Measurements from ENCODE around the gene SPRR2G. TPM values are rescaled to one million over a fixed set of nuclear protein-coding genes. Genes with fewer than 3 reads are reported as not detected.
"Not testable (repeated sequence)": the region's sequence is repeated elsewhere in the genome, so short reads cannot be mapped to it uniquely, and the experiment has no call there.

The SPRR2G gene
- total RNA-seq, 3 donors from 2014 or later (not counting 1 experiment from before 2014, with no cell fraction given) = not detected

- intact Hi-C loops (cut with micrococcal nuclease) = no loop called here
- H3K9me3 Mint-ChIP-seq = no peaks in the 10 kb centered on the region
- no peak overlapping the region for H3K27ac ChIP-seq (ENCODE audit: low read length)
- peaks cover 6% of the 10 kb centered on the region for H3K27me3 ChIP-seq (ENCODE audit: control insufficient read depth, insufficient read depth, low read length)
- H3K4me1 ChIP-seq (ENCODE audit: control insufficient read depth, insufficient read depth, low read length) = no peaks in the 10 kb centered on the region
- H3K36me3 Mint-ChIP-seq = no peaks in the 10 kb centered on the region
- DNase-seq (no peak), ATAC-seq (no peak)
- H3K27ac Mint-ChIP-seq = no peak overlapping the region
- H3K36me3 ChIP-seq (ENCODE audit: control insufficient read depth, insufficient read depth, low read length) = no peaks in the 10 kb centered on the region
- WGBS (ENCODE audit: insufficient coverage) = 100% methylated on average over 3 of the region's 3 CpGs
- H3K9me3 ChIP-seq (ENCODE audit: control insufficient read depth, insufficient read depth, low read length) = no peaks in the 10 kb centered on the region
- peaks cover 29 to 60% of the 10 kb centered on the region in 2 donors for H3K27me3 Mint-ChIP-seq (ENCODE audit: low read depth in 2 of 2)
- no peak overlapping the region for H3K4me3 ChIP-seq (ENCODE audit: low read length)
- no peaks in the 10 kb centered on the region for H3K4me1 Mint-ChIP-seq
- TF ChIP-seq, protein P1, sequence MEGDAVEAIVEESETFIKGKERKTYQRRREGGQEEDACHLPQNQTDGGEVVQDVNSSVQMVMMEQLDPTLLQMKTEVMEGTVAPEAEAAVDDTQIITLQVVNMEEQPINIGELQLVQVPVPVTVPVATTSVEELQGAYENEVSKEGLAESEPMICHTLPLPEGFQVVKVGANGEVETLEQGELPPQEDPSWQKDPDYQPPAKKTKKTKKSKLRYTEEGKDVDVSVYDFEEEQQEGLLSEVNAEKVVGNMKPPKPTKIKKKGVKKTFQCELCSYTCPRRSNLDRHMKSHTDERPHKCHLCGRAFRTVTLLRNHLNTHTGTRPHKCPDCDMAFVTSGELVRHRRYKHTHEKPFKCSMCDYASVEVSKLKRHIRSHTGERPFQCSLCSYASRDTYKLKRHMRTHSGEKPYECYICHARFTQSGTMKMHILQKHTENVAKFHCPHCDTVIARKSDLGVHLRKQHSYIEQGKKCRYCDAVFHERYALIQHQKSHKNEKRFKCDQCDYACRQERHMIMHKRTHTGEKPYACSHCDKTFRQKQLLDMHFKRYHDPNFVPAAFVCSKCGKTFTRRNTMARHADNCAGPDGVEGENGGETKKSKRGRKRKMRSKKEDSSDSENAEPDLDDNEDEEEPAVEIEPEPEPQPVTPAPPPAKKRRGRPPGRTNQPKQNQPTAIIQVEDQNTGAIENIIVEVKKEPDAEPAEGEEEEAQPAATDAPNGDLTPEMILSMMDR (IDR thresholded peaks at IDR 0.05) = no peak
- no peak overlapping the region for H3K4me3 Mint-ChIP-seq
Observed at GRCh38 chr1:153141377-153141776, 9.3 kb downstream of the SPRR2G start.

- 61% methylated on average over 3 of the region's 3 CpGs for WGBS (ENCODE audit: insufficient coverage)
Observed at GRCh38 chr1:153140484-153140883, 10.2 kb downstream of the SPRR2G start.

GRCh38 chr1:153133743-153134142, 16.9 kb downstream of the SPRR2G start:
- H3K4me3 ChIP-seq (ENCODE audit: low read length) = no peak overlapping the region
- H3K27ac Mint-ChIP-seq = no peak overlapping the region
- 71% methylated on average over 2 of the region's 2 CpGs for WGBS (ENCODE audit: insufficient coverage)
- TF ChIP-seq, protein P1 (IDR thresholded peaks at IDR 0.05) = no peak
- peaks cover 31 to 65% of the 10 kb centered on the region in 2 donors for H3K27me3 Mint-ChIP-seq (ENCODE audit: low read depth in 2 of 2)
- H3K9me3 Mint-ChIP-seq = no peaks in the 10 kb centered on the region
- no peaks in the 10 kb centered on the region for H3K9me3 ChIP-seq (ENCODE audit: control insufficient read depth, insufficient read depth, low read length)
- intact Hi-C loops (cut with micrococcal nuclease) = no loop called here
- no peak overlapping the region for H3K4me3 Mint-ChIP-seq
- H3K27ac ChIP-seq (ENCODE audit: low read length) = no peak overlapping the region
- DNase-seq (no peak), ATAC-seq (no peak)
- H3K36me3 Mint-ChIP-seq = no peaks in the 10 kb centered on the region
- no peaks in the 10 kb centered on the region for H3K36me3 ChIP-seq (ENCODE audit: control insufficient read depth, insufficient read depth, low read length)
- H3K4me1 ChIP-seq (ENCODE audit: control insufficient read depth, insufficient read depth, low read length) = no peaks in the 10 kb centered on the region
- H3K27me3 ChIP-seq (ENCODE audit: control insufficient read depth, insufficient read depth, low read length) = peaks cover 4% of the 10 kb centered on the region
- H3K4me1 Mint-ChIP-seq = no peaks in the 10 kb centered on the region

More at GRCh38 chr1:153140484-153140883, 10.2 kb downstream of the SPRR2G start:
- peaks cover 4% of the 10 kb centered on the region for H3K27me3 ChIP-seq (ENCODE audit: control insufficient read depth, insufficient read depth, low read length)
- no peak overlapping the region for H3K4me3 ChIP-seq (ENCODE audit: low read length)
- H3K9me3 ChIP-seq (ENCODE audit: control insufficient read depth, insufficient read depth, low read length) = no peaks in the 10 kb centered on the region
- Mint-ChIP-seq H3K27ac (no peak overlapping the region), H3K4me1 (no peaks in the 10 kb centered on the region), H3K9me3 (no peaks in the 10 kb centered on the region), H3K27me3 (ENCODE audit: low read depth in 2 of 2) (peaks cover 26 to 66% of the 10 kb centered on the region in 2 donors), H3K36me3 (no peaks in the 10 kb centered on the region), H3K4me3 (no peak overlapping the region)
- no peaks in the 10 kb centered on the region for H3K36me3 ChIP-seq (ENCODE audit: control insufficient read depth, insufficient read depth, low read length)
- no peaks in the 10 kb centered on the region for H3K4me1 ChIP-seq (ENCODE audit: control insufficient read depth, insufficient read depth, low read length)
- intact Hi-C loops (cut with micrococcal nuclease) = no loop called here
- H3K27ac ChIP-seq (ENCODE audit: low read length) = no peak overlapping the region
- no peak for ATAC-seq
- TF ChIP-seq, protein P1 (IDR thresholded peaks at IDR 0.05) = no peak
- DNase-seq = no peak

DNA sequence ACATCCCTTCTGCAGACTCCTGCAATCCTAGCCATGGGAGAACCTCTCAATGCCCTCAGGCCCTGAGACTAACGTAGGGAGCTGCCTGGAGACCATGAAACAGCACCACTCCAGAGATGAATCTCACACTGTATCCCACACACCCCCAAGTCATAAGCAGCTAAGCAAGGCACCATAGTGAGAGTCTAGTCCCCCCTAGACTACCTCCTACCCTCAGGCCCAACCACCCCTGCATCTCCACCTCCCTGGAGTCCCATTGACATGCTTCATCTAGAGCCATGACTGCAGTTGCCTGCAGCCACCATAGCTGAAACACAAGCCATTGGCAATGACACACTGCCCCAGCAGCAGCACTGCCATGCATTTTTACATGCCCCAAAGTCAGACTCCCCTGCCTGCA, 17.4 kb downstream of the SPRR2G start:
- no peaks in the 10 kb centered on the region for H3K36me3 ChIP-seq (ENCODE audit: control insufficient read depth, insufficient read depth, low read length)
- no peak for DNase-seq
- no peak overlapping the region for H3K27ac Mint-ChIP-seq
- H3K36me3 Mint-ChIP-seq = no peaks in the 10 kb centered on the region
- no peak for ATAC-seq
- intact Hi-C loops (cut with micrococcal nuclease) = no loop called here
- H3K27me3 ChIP-seq (ENCODE audit: control insufficient read depth, insufficient read depth, low read length) = peaks cover 4% of the 10 kb centered on the region
- no peak overlapping the region for H3K27ac ChIP-seq (ENCODE audit: low read length)
- H3K27me3 Mint-ChIP-seq (ENCODE audit: low read depth in 2 of 2) = peaks cover 31 to 63% of the 10 kb centered on the region in 2 donors
- H3K9me3 Mint-ChIP-seq = no peaks in the 10 kb centered on the region
- no peaks in the 10 kb centered on the region for H3K9me3 ChIP-seq (ENCODE audit: control insufficient read depth, insufficient read depth, low read length)
- H3K4me1 Mint-ChIP-seq = no peaks in the 10 kb centered on the region
- no peaks in the 10 kb centered on the region for H3K4me1 ChIP-seq (ENCODE audit: control insufficient read depth, insufficient read depth, low read length)
- no peak overlapping the region for H3K4me3 ChIP-seq (ENCODE audit: low read length)
- TF ChIP-seq, protein P1 (IDR thresholded peaks at IDR 0.05) = no peak
- 75% methylated on average over 1 of the region's 1 CpG for WGBS (ENCODE audit: insufficient coverage)
- H3K4me3 Mint-ChIP-seq = no peak overlapping the region

GRCh38 chr1:153128688-153129087, 22.0 kb downstream of the SPRR2G start:
- H3K36me3 Mint-ChIP-seq; H3K36me3 ChIP-seq (ENCODE audit: control insufficient read depth, insufficient read depth, low read length); H3K4me1 ChIP-seq (ENCODE audit: control insufficient read depth, insufficient read depth, low read length); ATAC-seq; H3K27ac Mint-ChIP-seq; H3K4me3 ChIP-seq (ENCODE audit: low read length); H3K4me3 Mint-ChIP-seq; H3K9me3 Mint-ChIP-seq; intact Hi-C loops (cut with micrococcal nuclease); H3K27me3 ChIP-seq (ENCODE audit: control insufficient read depth, insufficient read depth, low read length); H3K9me3 ChIP-seq (ENCODE audit: control insufficient read depth, insufficient read depth, low read length); H3K27ac ChIP-seq (ENCODE audit: low read length); DNase-seq; H3K4me1 Mint-ChIP-seq: not testable (repeated sequence)
- peaks cover 23 to 35% of the 10 kb centered on the region in 2 donors for H3K27me3 Mint-ChIP-seq (ENCODE audit: low read depth in 2 of 2)
- whole genome bisulfite sequencing (ENCODE audit: insufficient coverage) = 84% methylated on average over 3 of the region's 4 CpGs

Data from natural killer cell (primary cell).